Natural killer cell treated with Interleukin-12 subunit alpha and Interleukin-12 subunit beta and Interleukin-15 and Interleukin-18, amount 100 ng/mL, for 72 hours (primary cell): Measurements from ENCODE around the gene POLE4. TPM values are rescaled to one million over a fixed set of nuclear protein-coding genes. Genes with fewer than 3 reads are reported as not detected.

Experiments used
- ATAC-seq, 2 donors: fragments of 150-1000 bp; cut with Tn5 transposase in 1 of 2; sonication (Bioruptor Pico), chemical (Tn5 transposase) in 1 of 2; 2 replicates each; pipeline ENCODE4 v1.10.0; 2021
- DNase-seq: peaks from one replicate; pipeline ENCODE4 v3.0.0; 2022; ENCODE audit warnings: low spot score
- H3K27ac Mint-ChIP-seq, 2 donors: 1 replicate in 1 of 2; 2 replicates in 1 of 2; pipeline ENCODE4 v1.8.0; 2022; ENCODE audit warnings: mixed read lengths in 2 of 2, mild to moderate bottlenecking in 1 of 2, moderate library complexity in 1 of 2
- H3K27me3 Mint-ChIP-seq, 2 donors: 1 replicate in 1 of 2; 2 replicates in 1 of 2; pipeline ENCODE4 v1.8.0; 2022; ENCODE audit warnings: mixed read lengths in 2 of 2
- H3K36me3 Mint-ChIP-seq: one replicate; pipeline ENCODE4 v1.8.0; 2022; ENCODE audit warnings: mixed read lengths
- H3K4me1 Mint-ChIP-seq, 2 donors: 1 replicate in 1 of 2; 2 replicates in 1 of 2; pipeline ENCODE4 v1.8.0; 2022; ENCODE audit warnings: low read depth in 2 of 2, mixed read lengths in 2 of 2, mild to moderate bottlenecking in 1 of 2
- H3K4me3 Mint-ChIP-seq: one replicate; pipeline ENCODE4 v1.8.0; 2022; ENCODE audit warnings: mixed read lengths
- H3K9me3 Mint-ChIP-seq: 2 replicates; pipeline ENCODE4 v1.8.0; 2022; ENCODE audit warnings: mixed read lengths
- total RNA-seq, 2 donors: library from RNA; stranded (reverse); gene quantifications; one replicate each; pipeline ENCODE4 v1.2.3, GENCODE V29; 2022

The POLE4 gene
- total RNA-seq, 2 donors from 2014 or later, result 32.8 to 60.7 TPM

DNA sequence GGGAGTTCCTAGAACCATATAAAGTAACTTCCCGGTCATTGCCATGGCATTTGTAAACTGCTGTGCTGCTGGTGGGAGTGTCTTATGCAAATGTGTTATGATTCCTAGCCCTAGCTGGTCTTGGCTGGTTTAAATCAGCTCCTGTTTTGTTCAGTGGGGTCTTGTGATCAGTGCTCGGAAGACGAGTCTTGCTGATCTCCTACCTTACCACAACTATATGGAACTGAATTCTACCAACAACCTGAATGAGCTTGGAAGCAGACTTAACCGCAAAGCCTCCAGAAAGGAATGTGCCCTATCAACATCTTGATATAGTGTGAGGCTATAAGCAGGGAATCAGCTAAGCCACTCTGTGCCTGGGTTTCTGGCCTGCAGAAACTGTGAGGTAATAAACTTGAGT lies 33.5 kb downstream of the POLE4 start:
- Mint-ChIP-seq H3K36me3 (no peaks in the 10 kb centered on the region), H3K9me3 (no peaks in the 10 kb centered on the region), H3K4me3 (no peak overlapping the region), H3K27me3 (no peaks in the 10 kb centered on the region), H3K27ac (no peak overlapping the region), H3K4me1 (no peaks in the 10 kb centered on the region)
- ATAC-seq, result no peak
- DNase-seq, result no peak

DNA sequence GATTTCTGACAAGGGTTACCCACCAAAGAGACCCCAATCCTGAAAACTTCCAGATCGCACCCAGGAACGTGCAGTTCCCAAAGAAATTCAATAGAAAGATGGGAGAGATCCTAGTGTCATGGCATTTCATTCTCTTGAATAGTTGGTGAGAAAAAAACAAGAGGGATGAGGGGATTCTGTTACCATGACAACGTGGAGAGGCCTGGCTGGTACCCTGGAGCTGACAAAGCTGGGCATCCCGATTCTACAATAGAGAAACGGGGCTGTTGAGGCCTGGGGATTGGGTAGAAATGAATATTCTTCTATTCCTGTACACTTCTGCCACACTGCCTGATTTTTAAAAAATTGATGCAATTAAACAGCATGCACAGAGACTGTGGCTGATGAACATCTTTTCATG lies 41.0 kb downstream of the POLE4 start:
- Mint-ChIP-seq H3K4me1 (no peaks in the 10 kb centered on the region), H3K27ac (no peak overlapping the region), H3K4me3 (no peak overlapping the region), H3K9me3 (no peaks in the 10 kb centered on the region), H3K36me3 (no peaks in the 10 kb centered on the region), H3K27me3 (peaks cover 0 to 2% of the 10 kb centered on the region in 2 donors)
- ATAC-seq (no peak), DNase-seq (no peak)

DNA sequence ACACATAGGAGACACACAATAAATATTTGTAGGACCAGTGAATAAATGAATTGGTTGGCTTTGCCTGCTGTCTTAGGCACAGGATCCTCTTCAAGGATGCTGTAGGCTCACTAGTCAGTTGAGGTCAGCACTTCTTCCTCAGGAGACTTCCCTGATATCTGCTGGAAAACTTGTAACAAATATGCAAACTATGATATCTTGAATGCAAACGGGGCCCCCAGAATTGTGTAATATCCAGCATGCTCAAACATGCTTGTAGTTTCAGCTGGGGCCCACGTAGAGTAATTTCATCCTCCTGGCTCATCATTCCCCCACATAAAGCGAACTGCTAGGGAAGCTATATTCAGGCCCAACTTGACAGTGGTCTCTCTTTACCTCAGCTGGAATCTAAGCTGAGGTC lies 43.6 kb downstream of the POLE4 start:
- H3K4me1 Mint-ChIP-seq, result no peaks in the 10 kb centered on the region
- no peaks in the 10 kb centered on the region for H3K36me3 Mint-ChIP-seq
- no peak overlapping the region for H3K27ac Mint-ChIP-seq
- no peaks in the 10 kb centered on the region for H3K9me3 Mint-ChIP-seq
- ATAC-seq, result no peak
- no peak overlapping the region for H3K4me3 Mint-ChIP-seq
- H3K27me3 Mint-ChIP-seq, result peaks cover 0 to 5% of the 10 kb centered on the region in 2 donors
- no peak for DNase-seq

DNA sequence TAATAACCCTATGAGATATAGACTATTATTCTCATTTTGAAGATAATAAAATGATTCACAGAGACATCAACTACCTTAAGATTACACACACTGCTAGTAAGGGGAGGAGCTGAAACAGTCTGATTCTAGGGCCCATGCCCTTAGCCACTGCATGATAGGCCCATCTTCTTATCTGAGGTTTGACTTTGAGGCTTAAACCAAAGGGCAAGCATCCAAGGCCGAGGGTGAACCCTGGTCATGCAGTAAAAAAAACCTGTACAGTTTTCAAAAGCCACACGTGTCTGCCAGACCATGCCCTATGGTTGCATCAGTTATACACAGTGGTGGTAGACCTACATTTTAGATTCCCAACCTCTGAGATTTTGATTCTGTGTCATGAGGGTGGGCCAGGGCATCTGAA lies 44.8 kb downstream of the POLE4 start:
- Mint-ChIP-seq H3K4me1 (no peaks in the 10 kb centered on the region), H3K36me3 (no peaks in the 10 kb centered on the region), H3K27me3 (peaks cover 0 to 5% of the 10 kb centered on the region in 2 donors), H3K4me3 (no peak overlapping the region), H3K27ac (no peak overlapping the region), H3K9me3 (no peaks in the 10 kb centered on the region)
- no peak for ATAC-seq
- no peak for DNase-seq

DNA sequence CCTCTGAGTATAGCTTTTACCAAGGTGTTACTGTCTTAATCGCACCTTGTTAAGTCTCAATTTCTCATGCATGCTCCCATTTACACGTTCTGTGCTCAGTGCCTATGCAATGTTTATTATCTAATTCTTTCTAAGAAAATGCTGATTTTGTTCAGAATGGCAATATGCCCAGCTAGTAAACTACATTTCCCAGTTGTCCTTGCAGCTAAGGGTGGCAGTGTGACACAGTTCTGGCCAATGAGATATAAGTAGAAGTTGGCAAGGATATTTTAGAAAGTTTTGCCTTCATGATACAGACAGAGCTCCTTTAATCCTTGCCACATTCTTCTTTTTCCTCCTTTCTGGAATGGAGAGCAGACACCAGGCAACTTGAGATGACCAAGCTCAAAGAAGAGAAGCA lies 45.3 kb downstream of the POLE4 start:
- H3K27me3 Mint-ChIP-seq, result peaks cover 0 to 5% of the 10 kb centered on the region in 2 donors

DNA sequence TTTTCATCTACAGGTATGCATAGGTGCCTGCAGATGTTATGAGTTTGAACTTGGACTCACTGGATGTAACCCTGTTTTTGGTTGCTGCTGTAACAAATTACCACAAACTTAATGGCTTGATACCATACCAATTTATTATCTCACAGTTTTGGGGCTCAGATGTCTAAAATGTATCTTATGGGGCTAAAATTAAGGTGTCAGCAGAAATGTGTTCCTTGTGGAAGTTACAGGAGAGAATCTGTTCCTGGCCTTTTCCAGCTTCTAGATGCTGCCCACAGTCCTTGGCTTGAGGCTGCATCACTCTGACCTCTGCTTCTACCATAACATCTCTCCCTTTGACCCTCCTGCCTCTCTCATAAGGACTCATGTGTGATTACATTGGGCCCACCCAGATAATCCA lies 47.6 kb downstream of the POLE4 start:
- Mint-ChIP-seq H3K4me3 (no peak overlapping the region), H3K36me3 (no peaks in the 10 kb centered on the region), H3K4me1 (no peaks in the 10 kb centered on the region), H3K27ac (no peak overlapping the region), H3K9me3 (no peaks in the 10 kb centered on the region), H3K27me3 (peaks cover 0 to 7% of the 10 kb centered on the region in 2 donors)
- no peak for DNase-seq
- no peak for ATAC-seq

More for the DNA sequence above, 45.3 kb downstream of the POLE4 start:
- no peaks in the 10 kb centered on the region for H3K9me3 Mint-ChIP-seq
- no peaks in the 10 kb centered on the region for H3K4me1 Mint-ChIP-seq
- no peak overlapping the region for H3K27ac Mint-ChIP-seq
- ATAC-seq, result no peak
- DNase-seq, result no peak
- H3K36me3 Mint-ChIP-seq, result no peaks in the 10 kb centered on the region
- H3K4me3 Mint-ChIP-seq, result no peak overlapping the region

DNA sequence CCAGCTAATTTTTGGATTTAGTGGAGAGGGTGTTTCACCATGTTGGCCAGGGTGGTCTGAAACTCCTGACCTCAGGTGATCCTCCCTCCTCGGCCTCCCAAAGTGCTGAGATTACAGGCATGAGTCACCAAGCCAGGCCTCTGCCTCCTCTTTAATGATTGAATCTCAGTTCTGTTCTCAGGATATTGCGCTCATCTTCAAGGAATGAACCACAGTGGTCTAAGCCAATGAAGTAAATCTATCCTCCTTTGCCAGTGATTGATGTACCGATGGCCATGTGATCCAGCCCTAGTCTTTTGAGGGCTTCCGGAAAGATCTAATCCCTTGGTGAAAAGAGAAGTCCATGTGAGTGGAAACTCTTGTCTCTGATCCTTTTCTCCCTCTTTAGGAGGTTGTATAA lies 48.6 kb downstream of the POLE4 start:
- no peak overlapping the region for H3K4me3 Mint-ChIP-seq
- H3K36me3 Mint-ChIP-seq, result no peaks in the 10 kb centered on the region
- no peaks in the 10 kb centered on the region for H3K9me3 Mint-ChIP-seq
- ATAC-seq (no peak), DNase-seq (no peak)
- H3K4me1 Mint-ChIP-seq, result no peaks in the 10 kb centered on the region
- H3K27me3 Mint-ChIP-seq, result peaks cover 0 to 7% of the 10 kb centered on the region in 2 donors
- no peak overlapping the region for H3K27ac Mint-ChIP-seq

DNA sequence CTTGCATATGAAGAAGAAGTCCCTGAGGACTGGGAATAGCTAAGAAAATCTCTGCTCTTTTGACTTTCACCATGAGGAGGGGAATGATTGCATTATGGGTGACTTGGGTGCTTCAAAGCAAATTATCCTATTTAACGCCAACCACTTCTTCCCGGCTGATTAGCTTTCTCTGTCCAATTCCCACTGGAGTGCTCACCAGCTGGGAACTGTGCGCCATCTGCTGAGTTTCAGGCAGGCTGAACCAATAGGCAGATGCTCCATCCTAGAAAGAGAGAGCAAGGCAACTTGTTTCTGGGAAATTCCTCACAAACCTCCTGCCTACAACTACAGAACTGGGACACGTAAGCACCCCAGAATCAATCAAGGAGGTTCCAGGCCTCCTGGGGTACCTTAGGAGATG lies 49.4 kb downstream of the POLE4 start:
- H3K27me3 Mint-ChIP-seq, result peaks cover 0 to 12% of the 10 kb centered on the region in 2 donors
- DNase-seq (no peak), ATAC-seq (no peak)
- no peaks in the 10 kb centered on the region for H3K4me1 Mint-ChIP-seq
- no peaks in the 10 kb centered on the region for H3K36me3 Mint-ChIP-seq
- no peak overlapping the region for H3K27ac Mint-ChIP-seq
- H3K9me3 Mint-ChIP-seq, result no peaks in the 10 kb centered on the region
- H3K4me3 Mint-ChIP-seq, result no peak overlapping the region

DNA sequence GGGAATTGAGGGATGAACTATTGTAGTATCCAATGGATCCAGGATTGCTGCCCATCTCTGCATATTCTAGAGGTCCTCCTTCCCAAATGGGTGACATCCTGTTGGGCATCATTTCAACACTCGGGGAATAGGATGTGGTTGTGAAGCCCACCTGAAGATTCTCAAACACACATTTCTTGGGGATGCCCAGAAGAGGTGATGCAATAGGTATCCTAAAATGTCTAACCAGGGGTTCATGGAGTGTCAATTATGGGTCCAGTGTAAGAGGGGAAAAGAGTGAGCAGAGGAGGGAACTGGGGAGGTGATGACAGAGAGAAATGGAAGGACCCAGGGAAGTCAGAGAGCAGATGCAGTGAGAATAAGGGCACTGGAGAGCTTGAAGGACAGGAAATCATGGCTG lies 52.1 kb downstream of the POLE4 start:
- Mint-ChIP-seq H3K36me3 (peaks cover 5% of the 10 kb centered on the region), H3K27ac (no peak overlapping the region), H3K4me1 (no peaks in the 10 kb centered on the region), H3K4me3 (no peak overlapping the region), H3K9me3 (no peaks in the 10 kb centered on the region), H3K27me3 (peaks cover 0 to 9% of the 10 kb centered on the region in 2 donors)
- ATAC-seq, result no peak
- DNase-seq, result no peak

DNA sequence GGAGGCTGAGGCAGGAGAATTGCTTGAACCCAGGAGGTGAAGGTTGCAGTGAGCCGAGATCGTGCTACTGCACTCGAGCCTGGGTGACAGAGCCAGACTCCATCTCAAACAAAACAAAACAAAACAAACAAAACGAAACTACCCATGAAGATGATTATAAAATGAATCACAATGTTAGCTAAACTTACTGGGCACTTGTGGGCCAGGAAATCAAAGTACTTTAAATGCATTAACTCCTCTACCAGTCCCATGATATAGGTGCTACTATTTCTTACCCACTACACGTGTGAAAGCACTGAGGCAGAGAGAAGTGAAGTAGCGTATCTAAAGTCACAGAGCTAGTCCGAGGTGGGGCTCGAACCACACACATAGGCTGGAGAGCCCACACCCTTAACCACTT lies 53.6 kb downstream of the POLE4 start:
- H3K4me1 Mint-ChIP-seq, result no peaks in the 10 kb centered on the region
- H3K4me3 Mint-ChIP-seq, result no peak overlapping the region
- no peak for DNase-seq
- H3K27me3 Mint-ChIP-seq, result peaks cover 0 to 10% of the 10 kb centered on the region in 2 donors
- peaks cover 5% of the 10 kb centered on the region for H3K36me3 Mint-ChIP-seq
- no peak for ATAC-seq
- no peaks in the 10 kb centered on the region for H3K9me3 Mint-ChIP-seq
- no peak overlapping the region for H3K27ac Mint-ChIP-seq

DNA sequence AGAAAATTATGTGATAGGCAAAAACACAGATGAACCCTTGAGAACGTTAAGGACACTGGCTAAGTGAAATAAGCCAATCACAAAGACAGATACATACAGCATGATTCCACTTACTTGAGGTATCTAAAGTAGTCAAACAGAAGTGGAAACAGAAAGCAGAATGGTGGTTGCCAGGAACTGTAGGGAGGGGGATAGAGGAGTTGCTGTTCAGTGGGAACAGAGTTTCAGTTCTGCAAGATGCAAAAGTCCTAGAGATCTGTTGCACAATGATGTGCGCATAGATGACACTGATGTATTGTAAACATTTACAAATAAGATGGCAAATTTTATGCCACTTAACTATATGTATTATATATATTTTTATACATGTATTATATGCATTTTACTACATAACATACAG lies 59.7 kb downstream of the POLE4 start:
- no peak for ATAC-seq
- H3K4me1 Mint-ChIP-seq, result no peaks in the 10 kb centered on the region
- H3K27me3 Mint-ChIP-seq, result peaks cover 0 to 5% of the 10 kb centered on the region in 2 donors
- H3K27ac Mint-ChIP-seq, result no peak overlapping the region
- H3K9me3 Mint-ChIP-seq, result no peaks in the 10 kb centered on the region
- H3K4me3 Mint-ChIP-seq, result no peak overlapping the region
- H3K36me3 Mint-ChIP-seq, result peaks cover 5% of the 10 kb centered on the region
- DNase-seq, result no peak

Other genes starting within 250 kb of the POLE4 start
- gene HK2, start 124.5 kb upstream of the POLE4 start, total RNA-seq, result 10 to 100 TPM; 71.3 to 78.1 TPM
- not detected for gene TACR1, start 240.9 kb downstream of the POLE4 start, total RNA-seq